Stimulated activated CD4-positive, alpha-beta T cell treated with anti-CD3 and anti-CD28 coated beads, Interleukin-2, amount 100 ng/mL, for 4 hours (primary cell): Measurements from ENCODE around the gene ZDHHC13.

ENCODE experiments used
- DNase-seq: peaks from one replicate; pipeline ENCODE4 v3.0.0-alpha.2; 2020; ENCODE audit warnings: low read depth

Gene ZDHHC13

GRCh38 chr11:19204836-19205235 lies 87.9 kb downstream of the ZDHHC13 start:
- no peak for DNase-seq

- DNase-seq = no peak
These were observed 91.2 kb downstream of the ZDHHC13 start for GRCh38 chr11:19208181-19208580.

GRCh38 chr11:19208959-19209546 lies 92.1 kb downstream of the ZDHHC13 start:
- no peak for DNase-seq

DNA sequence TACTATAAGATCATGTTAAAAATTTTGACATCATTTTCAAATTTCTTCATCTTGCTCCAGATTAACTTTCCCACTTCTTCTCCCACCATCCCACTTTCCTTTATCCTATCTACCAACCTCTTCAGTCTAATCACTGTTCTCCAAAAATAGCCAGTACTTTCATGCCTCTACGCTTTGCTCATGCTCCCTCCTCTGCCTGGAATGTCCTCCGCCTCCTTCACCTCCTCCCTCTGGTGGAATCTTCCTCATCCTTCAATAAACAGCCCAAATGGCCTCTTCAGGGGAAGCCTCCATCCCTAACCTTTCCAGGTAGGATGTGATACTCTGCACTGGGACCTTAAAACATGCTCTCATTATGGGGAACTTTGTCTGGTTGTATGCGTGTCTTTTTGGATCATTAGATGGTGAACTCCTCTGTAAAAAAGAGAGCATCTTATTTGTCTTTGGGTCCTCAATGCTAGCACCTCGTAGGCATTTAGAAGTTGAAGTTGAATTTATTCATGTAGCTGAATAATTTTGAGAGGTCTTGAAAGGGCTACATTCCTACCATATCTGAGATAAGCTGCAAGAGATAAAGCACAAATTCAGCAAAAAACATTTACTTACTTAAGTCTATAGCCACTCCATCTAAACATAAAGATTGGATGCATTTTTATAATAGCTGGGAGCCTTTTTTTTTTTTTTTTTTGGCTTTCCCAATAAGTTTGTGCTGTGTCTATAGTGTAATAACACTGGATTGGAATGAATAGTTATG lies 92.8 kb downstream of the ZDHHC13 start:
- no peak for DNase-seq

DNA sequence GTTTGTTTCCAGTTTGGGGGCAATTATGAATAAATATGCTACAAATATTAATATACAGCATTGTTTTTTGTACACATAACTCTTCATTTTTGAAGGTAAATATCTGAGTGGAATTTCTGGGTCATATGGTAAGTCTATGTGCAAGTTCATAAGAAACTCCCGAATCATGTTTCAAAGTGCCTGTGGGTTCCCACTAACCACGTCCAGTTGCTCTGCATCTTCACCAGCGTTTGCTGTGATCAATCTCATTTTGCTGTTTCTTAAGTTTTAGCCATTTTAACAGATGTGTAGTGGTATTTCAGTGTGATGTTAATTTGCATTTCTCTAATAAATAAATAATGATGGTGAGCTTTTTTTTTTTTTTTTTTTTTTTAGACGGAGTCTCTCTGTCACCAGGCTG lies 99.1 kb downstream of the ZDHHC13 start:
- no peak for DNase-seq

- no peak for DNase-seq
These were observed 99.9 kb downstream of the ZDHHC13 start for GRCh38 chr11:19216709-19217374.

GRCh38 chr11:19218216-19218615 lies 101.2 kb downstream of the ZDHHC13 start:
- no peak for DNase-seq

- no peak for DNase-seq
These were observed 102.0 kb downstream of the ZDHHC13 start for GRCh38 chr11:19218786-19219460.

- DNase-seq = no peak
These were observed 104.1 kb downstream of the ZDHHC13 start for GRCh38 chr11:19220903-19221724.

GRCh38 chr11:19225123-19225522 lies 108.2 kb downstream of the ZDHHC13 start:
- DNase-seq = no peak

DNA sequence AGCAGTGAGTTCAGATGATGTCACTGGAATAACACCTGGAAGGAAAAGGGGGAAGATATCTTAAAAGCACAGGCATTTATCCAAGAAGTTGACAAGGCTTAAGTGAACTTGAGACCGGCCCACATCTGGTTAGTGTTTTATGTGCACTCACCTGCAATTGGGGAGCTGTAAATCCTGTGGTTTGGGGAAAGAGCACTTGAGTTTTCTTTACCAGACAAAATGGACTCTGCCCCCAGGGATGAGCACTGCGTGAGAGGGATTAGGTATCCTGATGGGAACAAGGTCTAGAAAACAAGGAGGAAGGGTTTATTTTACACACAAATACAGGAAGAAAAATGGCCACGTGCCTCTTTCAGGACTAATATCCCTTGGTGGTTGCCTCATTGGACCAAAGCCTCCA lies 108.6 kb downstream of the ZDHHC13 start:
- DNase-seq = no peak
